ENCODE results near the gene ADGRE2. TPM values are rescaled to one million over a fixed set of nuclear protein-coding genes. Genes with fewer than 3 reads are reported as not detected.

Gene ADGRE2
- total RNA-seq, 4 donors from 2014 or later = 1.0 to 4.4 (median 1.4) TPM

DNA sequence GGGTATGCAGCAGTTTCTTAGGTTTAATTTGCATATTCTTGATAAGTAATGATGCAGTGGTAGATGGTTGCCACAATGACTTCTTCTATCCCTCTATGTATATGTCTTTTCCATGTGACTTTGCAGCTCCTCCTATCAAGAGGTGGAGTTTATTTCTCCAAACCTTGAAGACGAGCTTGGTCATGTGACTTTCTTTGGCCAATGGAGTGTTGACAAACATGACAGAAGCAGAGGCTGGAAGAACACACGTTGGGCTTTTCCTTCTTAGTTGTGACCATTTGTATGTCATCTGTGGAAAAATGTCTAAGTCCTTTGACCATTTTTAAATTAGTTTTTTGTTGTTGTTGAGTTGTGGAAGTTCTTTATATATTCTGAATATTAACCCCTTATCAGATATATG lies 56.2 kb downstream of the ADGRE2 start:
- H3K36me3 ChIP-seq = peaks cover 14 to 78% of the 10 kb centered on the region in 2 donors
- H3K27me3 ChIP-seq = no peaks in the 10 kb centered on the region
- H3K9me3 ChIP-seq = peaks cover 5 to 100% (median 10%) of the 10 kb centered on the region in 3 donors
- WGBS, 2 donors (ENCODE audit: low coverage in 1 of 2) = 73 to 78% methylated on average over 2 of the region's 2 CpGs
- TF ChIP-seq POLR2A (IDR thresholded peaks at IDR 0.05) (no peak), POLR2AphosphoS5 (IDR thresholded peaks at IDR 0.05) (no peak), EP300 (IDR thresholded peaks at IDR 0.05) (no peak)
- TF ChIP-seq, protein P1, sequence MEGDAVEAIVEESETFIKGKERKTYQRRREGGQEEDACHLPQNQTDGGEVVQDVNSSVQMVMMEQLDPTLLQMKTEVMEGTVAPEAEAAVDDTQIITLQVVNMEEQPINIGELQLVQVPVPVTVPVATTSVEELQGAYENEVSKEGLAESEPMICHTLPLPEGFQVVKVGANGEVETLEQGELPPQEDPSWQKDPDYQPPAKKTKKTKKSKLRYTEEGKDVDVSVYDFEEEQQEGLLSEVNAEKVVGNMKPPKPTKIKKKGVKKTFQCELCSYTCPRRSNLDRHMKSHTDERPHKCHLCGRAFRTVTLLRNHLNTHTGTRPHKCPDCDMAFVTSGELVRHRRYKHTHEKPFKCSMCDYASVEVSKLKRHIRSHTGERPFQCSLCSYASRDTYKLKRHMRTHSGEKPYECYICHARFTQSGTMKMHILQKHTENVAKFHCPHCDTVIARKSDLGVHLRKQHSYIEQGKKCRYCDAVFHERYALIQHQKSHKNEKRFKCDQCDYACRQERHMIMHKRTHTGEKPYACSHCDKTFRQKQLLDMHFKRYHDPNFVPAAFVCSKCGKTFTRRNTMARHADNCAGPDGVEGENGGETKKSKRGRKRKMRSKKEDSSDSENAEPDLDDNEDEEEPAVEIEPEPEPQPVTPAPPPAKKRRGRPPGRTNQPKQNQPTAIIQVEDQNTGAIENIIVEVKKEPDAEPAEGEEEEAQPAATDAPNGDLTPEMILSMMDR (IDR thresholded peaks at IDR 0.05) = no peak
- no peaks in the 10 kb centered on the region for H3K4me1 ChIP-seq
- no peak overlapping the region for H3K27ac ChIP-seq
- no peak overlapping the region for H3K4me3 ChIP-seq
- no peak for ATAC-seq

- H3K9me3 ChIP-seq = peaks cover 5 to 100% (median 14%) of the 10 kb centered on the region in 3 donors
- H3K27ac ChIP-seq = no peak overlapping the region
- TF ChIP-seq, protein P1 (IDR thresholded peaks at IDR 0.05) = no peak
- no peak for TF ChIP-seq POLR2A (IDR thresholded peaks at IDR 0.05)
- TF ChIP-seq EP300 (IDR thresholded peaks at IDR 0.05) = no peak
- no peak for TF ChIP-seq POLR2AphosphoS5 (IDR thresholded peaks at IDR 0.05)
- ATAC-seq = no peak
- H3K4me1 ChIP-seq = no peaks in the 10 kb centered on the region
- WGBS, 2 donors (ENCODE audit: low coverage in 1 of 2) = 97 to 98% methylated on average over 3 of the region's 3 CpGs
- H3K36me3 ChIP-seq = peaks cover 27 to 100% of the 10 kb centered on the region in 2 donors
- H3K27me3 ChIP-seq = no peaks in the 10 kb centered on the region
- H3K4me3 ChIP-seq = no peak overlapping the region
These were observed 59.2 kb downstream of the ADGRE2 start for GRCh38 chr19:14719162-14719561.

- Histone ChIP-seq H3K36me3 (peaks cover 27 to 100% of the 10 kb centered on the region in 2 donors), H3K4me3 (no peak overlapping the region), H3K4me1 (no peaks in the 10 kb centered on the region), H3K27me3 (no peaks in the 10 kb centered on the region), H3K27ac (no peak overlapping the region), H3K9me3 (peaks cover 5 to 100% (median 14%) of the 10 kb centered on the region in 3 donors)
- ATAC-seq = no peak
- WGBS, 2 donors (ENCODE audit: low coverage in 1 of 2) = 92 to 97% methylated on average over 9 to 10 of the region's 18 CpGs
- TF ChIP-seq, protein P1 (IDR thresholded peaks at IDR 0.05) = no peak
- TF ChIP-seq EP300 (IDR thresholded peaks at IDR 0.05) = no peak
These were observed 59.7 kb downstream of the ADGRE2 start for GRCh38 chr19:14718522-14719116.

DNA sequence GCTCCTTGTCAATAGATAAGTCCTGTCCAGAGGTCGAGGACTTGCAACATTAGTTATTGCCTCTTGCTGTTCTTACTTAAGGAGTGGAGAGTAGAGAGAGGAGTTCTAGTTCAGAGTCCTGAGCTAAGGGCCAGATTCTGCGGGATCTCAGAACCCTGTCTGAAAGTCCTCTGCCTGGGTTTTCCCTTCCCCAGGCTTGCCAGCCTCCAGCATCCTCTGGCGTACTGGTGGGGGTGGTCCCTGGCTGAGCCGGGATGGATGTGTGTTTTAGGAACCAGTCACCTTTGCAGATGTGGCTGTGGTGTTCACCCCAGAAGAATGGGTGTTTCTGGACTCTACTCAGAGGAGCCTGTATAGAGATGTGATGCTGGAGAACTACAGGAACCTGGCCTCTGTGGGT lies 62.5 kb downstream of the ADGRE2 start:
- peaks cover 0 to 99% (median 14%) of the 10 kb centered on the region in 3 donors for H3K9me3 ChIP-seq
- H3K27ac ChIP-seq = no peak overlapping the region
- 100% methylated on average over 1 of the region's 4 CpGs; no CpG with 5 or more reads in 1 of the 2 donors for WGBS, 2 donors (ENCODE audit: low coverage in 1 of 2)
- no peaks in the 10 kb centered on the region for H3K4me1 ChIP-seq
- H3K27me3 ChIP-seq = no peaks in the 10 kb centered on the region
- TF ChIP-seq EP300 (IDR thresholded peaks at IDR 0.05) (no peak), POLR2AphosphoS5 (IDR thresholded peaks at IDR 0.05) (no peak), POLR2A (IDR thresholded peaks at IDR 0.05) (no peak)
- TF ChIP-seq, protein P1 (IDR thresholded peaks at IDR 0.05) = no peak
- ATAC-seq = no peak
- no peak overlapping the region for H3K4me3 ChIP-seq
- peaks cover 27 to 100% of the 10 kb centered on the region in 2 donors for H3K36me3 ChIP-seq

DNA sequence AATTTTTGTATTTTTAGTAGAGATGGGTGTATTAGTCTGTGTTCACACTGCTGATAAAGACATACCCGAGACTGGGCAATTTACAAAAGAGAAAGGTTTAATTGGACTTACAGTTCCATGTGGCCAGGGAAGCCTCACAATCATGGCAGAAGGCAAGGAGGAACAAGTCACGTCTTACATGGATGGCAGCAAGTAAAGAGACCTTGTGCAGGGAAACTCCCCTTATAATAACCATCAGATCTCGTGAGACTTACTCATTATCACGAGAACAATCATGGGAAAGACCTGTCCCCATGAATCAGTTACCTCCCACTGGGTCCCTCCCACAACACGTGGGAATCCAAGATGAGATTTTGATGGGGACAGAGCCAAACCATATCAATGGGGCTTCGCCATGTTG lies 73.9 kb downstream of the ADGRE2 start:
- WGBS, 2 donors (ENCODE audit: low coverage in 1 of 2) = 89 to 100% methylated on average over 2 to 6 of the region's 6 CpGs
- Histone ChIP-seq H3K36me3 (peaks cover 0 to 100% of the 10 kb centered on the region in 2 donors), H3K4me3 (no peak overlapping the region), H3K9me3 (peaks cover 0 to 14% (median 0%) of the 10 kb centered on the region in 3 donors), H3K27me3 (no peaks in the 10 kb centered on the region), H3K27ac (no peak overlapping the region), H3K4me1 (no peaks in the 10 kb centered on the region)
- TF ChIP-seq POLR2AphosphoS5 (IDR thresholded peaks at IDR 0.05) = no peak
- TF ChIP-seq, protein P1 (IDR thresholded peaks at IDR 0.05) = no peak
- TF ChIP-seq EP300 (IDR thresholded peaks at IDR 0.05) = no peak
- no peak for TF ChIP-seq POLR2A (IDR thresholded peaks at IDR 0.05)
- ATAC-seq = no peak
